Activated T-helper 1 cell treated with anti-CD3 and anti-CD28 coated beads, Interleukin-12 subunit alpha, Interleukin-12 subunit beta, Interleukin-2, Interleukin-4 antibody, amounts not matched to agents 30 ng/mL and 10 ng/mL and 1 ng/mL, durations not matched to agents 14 hours and 24 hours and 36 hours (primary cell): ENCODE measurements around the gene CAMK2B. TPM values are rescaled to one million over a fixed set of nuclear protein-coding genes. Genes with fewer than 3 reads are reported as not detected.

Source experiments
- DNase-seq: peaks from one replicate; pipeline ENCODE4 v3.0.0; 2021; ENCODE audit warnings: low spot score
- H3K27ac Mint-ChIP-seq: one replicate; pipeline ENCODE4 v1.8.0; 2021; ENCODE audit warnings: mild to moderate bottlenecking, mixed read lengths
- H3K27me3 Mint-ChIP-seq: one replicate; pipeline ENCODE4 v1.8.0; 2022; ENCODE audit warnings: mild to moderate bottlenecking, moderate library complexity, mixed read lengths; ENCODE audit not compliant: insufficient read depth
- H3K36me3 Mint-ChIP-seq: one replicate; pipeline ENCODE4 v1.8.0; 2021; ENCODE audit warnings: low read depth, mixed read lengths
- H3K4me1 Mint-ChIP-seq: one replicate; pipeline ENCODE4 v1.8.0; 2021; ENCODE audit warnings: low read depth, mixed read lengths
- H3K4me3 Mint-ChIP-seq: one replicate; pipeline ENCODE4 v1.8.0; 2021; ENCODE audit warnings: mild to moderate bottlenecking, moderate library complexity, mixed read lengths
- H3K9me3 Mint-ChIP-seq: one replicate; pipeline ENCODE4 v1.8.0; 2021; ENCODE audit warnings: mixed read lengths
- intact Hi-C: fragments of 100-400 bp; cut with micrococcal nuclease; formaldehyde crosslinking; loops from one replicate; pipeline ENCODE4 v1.15.1; 2024
- total RNA-seq: library from RNA; stranded (reverse); gene quantifications from 2 replicates; pipeline ENCODE4 v1.2.3, GENCODE V29; 2022

Gene CAMK2B
- total RNA-seq, 1 donor from 2014 or later, result 0.47 TPM

GRCh38 chr7:44285561-44285960 is 39.8 kb downstream of the CAMK2B start:
- no peaks in the 10 kb centered on the region for H3K4me1 Mint-ChIP-seq
- H3K9me3 Mint-ChIP-seq, result no peaks in the 10 kb centered on the region
- no peak overlapping the region for H3K27ac Mint-ChIP-seq
- no peak overlapping the region for H3K4me3 Mint-ChIP-seq
- intact Hi-C loops, result no loop called here
- H3K27me3 Mint-ChIP-seq, result peaks cover 6% of the 10 kb centered on the region
- no peak for DNase-seq
- H3K36me3 Mint-ChIP-seq, result no peaks in the 10 kb centered on the region

- Mint-ChIP-seq H3K27me3 (peaks cover 2% of the 10 kb centered on the region), H3K4me3 (no peak overlapping the region), H3K4me1 (no peaks in the 10 kb centered on the region), H3K27ac (no peak overlapping the region), H3K9me3 (no peaks in the 10 kb centered on the region), H3K36me3 (no peaks in the 10 kb centered on the region)
- DNase-seq, result no peak
- intact Hi-C loops, result no loop called here
These were observed 40.4 kb downstream of the CAMK2B start for GRCh38 chr7:44284881-44285541.

GRCh38 chr7:44284216-44284615 is 41.2 kb downstream of the CAMK2B start:
- Mint-ChIP-seq H3K4me3 (no peak overlapping the region), H3K27me3 (peaks cover 2% of the 10 kb centered on the region), H3K36me3 (no peaks in the 10 kb centered on the region), H3K9me3 (no peaks in the 10 kb centered on the region), H3K4me1 (no peaks in the 10 kb centered on the region), H3K27ac (no peak overlapping the region)
- no peak for DNase-seq
- intact Hi-C loops, result no loop called here

- Mint-ChIP-seq H3K4me1 (no peaks in the 10 kb centered on the region), H3K27ac (no peak overlapping the region)
- DNase-seq, result no peak
These were observed 41.8 kb downstream of the CAMK2B start for GRCh38 chr7:44283381-44284211.

GRCh38 chr7:44282601-44283171 is 42.7 kb downstream of the CAMK2B start:
- no peak overlapping the region for H3K27ac Mint-ChIP-seq
- no peaks in the 10 kb centered on the region for H3K4me1 Mint-ChIP-seq
- no peaks in the 10 kb centered on the region for H3K9me3 Mint-ChIP-seq
- intact Hi-C loops, result no loop called here
- no peak for DNase-seq
- H3K36me3 Mint-ChIP-seq, result no peaks in the 10 kb centered on the region
- no peak overlapping the region for H3K4me3 Mint-ChIP-seq
- peaks cover 2% of the 10 kb centered on the region for H3K27me3 Mint-ChIP-seq

More at GRCh38 chr7:44283381-44284211, 41.8 kb downstream of the CAMK2B start:
- H3K27me3 Mint-ChIP-seq, result peaks cover 2% of the 10 kb centered on the region
- H3K9me3 Mint-ChIP-seq, result no peaks in the 10 kb centered on the region
- no peaks in the 10 kb centered on the region for H3K36me3 Mint-ChIP-seq
- no peak overlapping the region for H3K4me3 Mint-ChIP-seq
- intact Hi-C loops, result no loop called here

DNA sequence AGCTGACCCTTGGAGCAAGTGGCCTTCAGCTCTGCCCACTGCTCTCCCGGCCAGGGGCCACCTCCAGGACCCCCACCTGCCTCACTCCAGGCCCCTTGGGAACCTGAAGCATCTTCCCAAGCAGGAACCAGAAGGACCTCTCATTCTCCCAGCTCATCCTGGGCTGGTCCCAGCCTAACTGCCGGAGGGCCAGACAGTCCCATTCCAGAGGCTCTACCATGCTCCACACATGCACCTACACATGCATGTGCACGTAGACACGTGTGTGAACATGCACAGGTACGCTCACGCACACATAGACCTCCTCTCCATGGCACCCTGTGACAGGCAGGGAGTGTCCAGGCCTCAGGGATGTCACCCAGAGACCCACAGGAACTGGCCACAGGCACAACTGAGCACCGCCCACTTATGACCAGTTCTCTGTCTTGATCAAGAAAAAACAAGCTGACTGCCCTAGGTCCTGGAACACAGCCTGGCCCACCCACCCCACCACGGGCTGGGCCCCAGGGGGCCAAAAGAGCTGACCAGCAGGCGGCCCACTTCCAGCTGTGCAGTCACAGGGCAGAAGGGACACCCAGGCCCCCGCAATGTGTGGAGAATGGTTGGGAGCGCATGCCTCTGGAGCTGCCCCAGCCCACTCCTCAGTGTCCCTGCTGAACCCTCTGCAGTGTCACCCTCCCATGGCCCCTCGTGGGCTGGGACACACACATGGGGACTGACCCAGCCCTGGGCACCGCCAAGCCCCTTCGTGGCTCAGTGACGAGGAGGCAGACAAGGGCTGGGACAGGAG is 43.4 kb downstream of the CAMK2B start:
- H3K9me3 Mint-ChIP-seq, result no peaks in the 10 kb centered on the region
- no peak overlapping the region for H3K4me3 Mint-ChIP-seq
- no peak for DNase-seq
- peaks cover 2% of the 10 kb centered on the region for H3K27me3 Mint-ChIP-seq
- intact Hi-C loops, result no loop called here
- no peak overlapping the region for H3K27ac Mint-ChIP-seq
- no peaks in the 10 kb centered on the region for H3K36me3 Mint-ChIP-seq
- H3K4me1 Mint-ChIP-seq, result no peaks in the 10 kb centered on the region

DNA sequence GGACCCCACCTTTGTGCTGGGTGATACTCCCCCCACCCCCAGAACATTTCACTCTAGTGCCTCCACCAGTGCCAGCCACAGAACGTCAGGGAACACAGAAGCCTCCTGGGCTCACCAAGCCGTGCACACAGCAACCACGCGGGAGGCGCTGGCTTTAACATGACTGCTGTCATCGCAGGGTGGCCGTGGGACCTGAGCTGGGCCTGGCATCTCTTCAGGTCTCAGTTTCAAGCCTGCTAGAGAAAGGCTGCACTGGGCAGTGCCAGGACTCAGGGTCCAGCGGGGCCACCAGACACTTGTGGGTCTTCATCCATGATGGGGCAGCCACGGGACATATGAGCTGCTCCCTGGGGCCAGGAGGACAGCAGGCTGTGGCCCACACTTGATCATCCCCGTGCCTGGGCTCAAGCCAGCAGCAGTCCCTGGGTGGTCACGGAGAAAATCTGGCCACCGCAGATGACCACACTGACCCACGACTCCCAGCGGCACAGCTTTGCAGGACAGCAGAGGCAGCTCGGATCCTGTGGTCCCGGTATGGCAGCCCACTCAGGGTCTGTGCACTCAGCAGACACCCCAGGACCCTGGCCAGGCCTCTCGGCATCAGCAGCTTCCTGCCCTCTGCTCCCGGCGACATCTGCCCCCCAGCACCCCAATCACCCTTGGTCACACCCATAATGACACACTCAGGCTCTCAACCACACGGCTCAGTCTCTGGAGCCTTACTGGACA is 44.2 kb downstream of the CAMK2B start:
- H3K27me3 Mint-ChIP-seq, result peaks cover 2% of the 10 kb centered on the region
- H3K9me3 Mint-ChIP-seq, result no peaks in the 10 kb centered on the region
- no peak for DNase-seq
- H3K27ac Mint-ChIP-seq, result no peak overlapping the region
- no peak overlapping the region for H3K4me3 Mint-ChIP-seq
- H3K4me1 Mint-ChIP-seq, result no peaks in the 10 kb centered on the region
- H3K36me3 Mint-ChIP-seq, result no peaks in the 10 kb centered on the region
- intact Hi-C loops, result no loop called here

DNA sequence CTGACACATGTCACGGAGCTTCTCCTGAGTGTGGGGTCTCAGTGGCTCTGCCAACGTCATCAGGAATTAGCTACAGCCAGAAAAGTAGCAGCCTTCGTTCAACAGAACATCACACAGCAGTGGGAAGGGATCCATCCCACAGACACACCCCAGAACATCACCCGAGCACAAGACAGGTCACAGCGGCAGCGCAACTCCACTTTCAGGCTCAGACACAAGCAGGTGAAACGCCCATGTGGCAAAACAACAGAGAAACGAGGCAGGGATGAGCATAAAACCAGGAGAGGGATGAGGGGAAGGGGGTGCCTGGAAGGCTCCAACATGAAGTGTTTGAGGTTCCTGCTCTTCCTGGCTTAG is 44.8 kb downstream of the CAMK2B start:
- Mint-ChIP-seq H3K4me1 (no peaks in the 10 kb centered on the region), H3K27me3 (peaks cover 2% of the 10 kb centered on the region), H3K27ac (no peak overlapping the region), H3K4me3 (no peak overlapping the region), H3K9me3 (no peaks in the 10 kb centered on the region), H3K36me3 (no peaks in the 10 kb centered on the region)
- DNase-seq, result no peak
- intact Hi-C loops, result no loop called here

- no peak for DNase-seq
- Mint-ChIP-seq H3K4me3 (no peak overlapping the region), H3K27ac (no peak overlapping the region), H3K9me3 (no peaks in the 10 kb centered on the region), H3K27me3 (peaks cover 2% of the 10 kb centered on the region), H3K4me1 (no peaks in the 10 kb centered on the region), H3K36me3 (no peaks in the 10 kb centered on the region)
- intact Hi-C loops, result no loop called here
These were observed 45.5 kb downstream of the CAMK2B start for GRCh38 chr7:44279731-44280505.

DNA sequence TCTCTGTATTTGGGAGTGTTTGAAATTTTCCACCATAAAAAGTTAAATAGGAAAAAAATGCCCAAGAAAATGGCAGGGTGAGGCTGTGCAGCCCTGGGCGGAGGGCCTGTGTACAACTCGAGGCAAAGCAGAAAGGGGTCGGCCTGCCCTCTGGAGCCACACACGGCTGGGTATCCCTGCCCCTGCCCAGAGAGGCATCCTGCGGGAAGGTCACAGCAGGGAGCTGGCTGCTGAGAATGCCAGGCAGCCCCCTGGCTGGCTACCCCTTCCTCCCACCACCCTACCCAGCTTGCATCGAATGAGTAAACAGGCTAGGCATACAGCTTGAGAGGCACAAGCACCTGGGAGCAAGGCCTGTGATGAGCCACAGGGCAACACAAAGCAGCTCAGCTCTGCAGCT is 46.1 kb downstream of the CAMK2B start:
- no peak for DNase-seq
- intact Hi-C loops, result no loop called here
- no peaks in the 10 kb centered on the region for H3K36me3 Mint-ChIP-seq

DNA sequence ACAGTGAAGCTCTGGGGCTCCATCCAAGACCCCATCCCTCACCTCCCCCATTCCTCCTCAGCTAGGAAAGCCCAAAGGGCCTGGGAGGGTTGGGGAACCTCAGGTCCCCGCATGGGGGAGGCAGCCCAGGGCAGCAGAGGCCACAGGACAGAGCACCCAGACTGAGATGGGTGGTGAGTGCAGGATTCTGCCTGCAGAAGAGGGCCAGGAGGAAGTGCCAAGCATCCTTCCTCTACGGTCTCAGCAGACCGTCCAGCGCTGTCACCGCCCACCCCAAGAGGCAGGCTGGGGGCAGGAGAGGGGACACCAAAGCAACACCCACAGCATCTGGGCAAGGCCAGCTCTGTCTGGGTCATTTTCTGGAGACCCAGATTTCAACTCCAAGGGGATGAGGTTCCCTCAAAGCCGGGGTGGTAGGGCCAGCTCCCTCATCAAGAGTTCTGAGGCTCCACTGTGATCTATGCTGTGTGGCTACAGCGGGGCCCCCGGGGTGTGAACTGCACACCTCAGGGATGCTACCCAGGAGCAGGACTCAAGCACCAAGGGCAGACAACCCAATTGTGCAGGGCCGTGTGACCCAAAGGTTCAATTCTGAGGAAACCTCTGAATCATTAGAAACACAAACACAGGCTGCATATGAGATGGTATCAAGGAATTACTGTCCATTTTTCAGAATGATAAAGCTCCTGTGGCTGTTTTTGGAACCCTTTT is 46.8 kb downstream of the CAMK2B start:
- no peaks in the 10 kb centered on the region for H3K36me3 Mint-ChIP-seq
- H3K4me3 Mint-ChIP-seq, result no peak overlapping the region
- no peaks in the 10 kb centered on the region for H3K9me3 Mint-ChIP-seq
- no peaks in the 10 kb centered on the region for H3K4me1 Mint-ChIP-seq
- H3K27ac Mint-ChIP-seq, result no peak overlapping the region
- H3K27me3 Mint-ChIP-seq, result no peaks in the 10 kb centered on the region
- intact Hi-C loops, result no loop called here
- DNase-seq, result no peak

More for the DNA sequence above, 46.1 kb downstream of the CAMK2B start:
- Mint-ChIP-seq H3K4me1 (no peaks in the 10 kb centered on the region), H3K9me3 (no peaks in the 10 kb centered on the region), H3K27ac (no peak overlapping the region), H3K27me3 (no peaks in the 10 kb centered on the region), H3K4me3 (no peak overlapping the region)
